Muscle layer of duodenum (tissue), 2 donors: ENCODE data around the gene CSNK1A1.
"Not testable (repeated sequence)": the region's sequence is repeated elsewhere in the genome, so short reads cannot be mapped to it uniquely, and the experiment has no call there.

Source experiments
- H3K27ac ChIP-seq: one replicate; pipeline ENCODE4 v1.7.0; 2013; ENCODE audit warnings: mild to moderate bottlenecking, low read length
- H3K27me3 ChIP-seq: one replicate; pipeline ENCODE4 v1.7.0; 2013; ENCODE audit warnings: low read depth, mild to moderate bottlenecking, control low read depth, low read length
- H3K36me3 ChIP-seq, 2 donors: one replicate each; pipeline ENCODE4 v1.7.0; 2013; ENCODE audit warnings: low read length in 2 of 2, control low read depth in 1 of 2, mild to moderate bottlenecking in 1 of 2; ENCODE audit not compliant: insufficient read depth in 2 of 2, control insufficient read depth in 1 of 2
- H3K4me1 ChIP-seq, 2 donors: one replicate each; pipeline ENCODE4 v1.7.0; 2013; ENCODE audit warnings: low read length in 2 of 2, mild to moderate bottlenecking in 2 of 2, control low read depth in 1 of 2, moderate library complexity in 1 of 2; ENCODE audit not compliant: insufficient read depth in 2 of 2, control insufficient read depth in 1 of 2
- H3K4me3 ChIP-seq, 2 donors: one replicate each; pipeline ENCODE4 v1.7.0; 2013; ENCODE audit warnings: low read length in 2 of 2, low read depth in 1 of 2, mild to moderate bottlenecking in 1 of 2
- H3K9me3 ChIP-seq, 2 donors: one replicate each; pipeline ENCODE4 v1.7.0; 2013; ENCODE audit warnings: low read length in 2 of 2, control low read depth in 1 of 2, mild to moderate bottlenecking in 1 of 2; ENCODE audit not compliant: control insufficient read depth in 1 of 2
- donor health status: healthy.

The CSNK1A1 gene

DNA sequence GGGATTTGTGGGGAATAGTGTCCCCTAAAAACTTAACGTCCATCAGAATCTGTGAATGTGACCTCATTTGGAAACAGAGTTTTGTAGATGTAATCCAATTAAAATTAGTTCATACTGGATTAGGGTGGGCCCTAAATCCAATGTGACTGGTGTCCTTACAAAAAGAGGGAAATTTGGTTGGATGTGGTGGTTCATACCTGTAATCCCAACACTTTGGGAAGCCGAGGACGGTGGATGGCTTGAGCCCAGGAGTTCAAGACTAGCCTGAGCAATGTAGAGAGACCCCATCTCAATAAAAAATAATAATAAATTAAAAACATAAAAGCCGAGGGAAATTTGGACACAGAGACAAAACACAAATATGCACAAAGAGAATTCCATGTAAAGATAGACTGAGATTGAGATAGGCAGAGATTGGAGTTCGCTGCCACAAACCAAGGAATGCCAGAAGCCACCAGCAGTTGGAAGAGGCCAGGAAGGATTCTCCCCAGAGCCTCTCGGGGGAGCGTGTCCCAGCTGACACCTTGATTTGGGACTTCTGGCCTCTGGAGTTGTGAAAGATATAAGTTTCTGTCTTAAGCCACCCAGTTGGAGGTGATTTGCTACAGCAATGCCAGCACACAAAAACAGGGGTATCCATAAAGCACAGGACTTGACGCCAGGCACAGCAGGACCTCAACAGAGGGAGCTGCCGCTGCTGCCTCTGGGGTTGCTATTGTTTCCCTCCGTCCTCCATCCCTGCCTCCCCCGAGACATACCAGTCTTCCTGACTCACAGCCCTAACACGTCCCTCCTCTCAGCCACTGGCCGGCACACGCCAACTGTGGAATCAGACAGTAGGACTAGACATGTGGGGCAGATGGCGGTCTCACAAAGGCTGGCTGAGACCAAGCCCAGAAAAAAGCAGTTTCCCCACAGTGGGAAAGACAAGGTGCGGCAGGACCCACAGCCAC is 98.3 kb downstream of the CSNK1A1 start:
- Histone ChIP-seq H3K4me3 (peak overlapping the region in 1 of 2 donors; percentile 33), H3K4me1 (peaks cover 39 to 54% of the 10 kb centered on the region in 2 donors), H3K9me3 (no peaks in the 10 kb centered on the region)

DNA sequence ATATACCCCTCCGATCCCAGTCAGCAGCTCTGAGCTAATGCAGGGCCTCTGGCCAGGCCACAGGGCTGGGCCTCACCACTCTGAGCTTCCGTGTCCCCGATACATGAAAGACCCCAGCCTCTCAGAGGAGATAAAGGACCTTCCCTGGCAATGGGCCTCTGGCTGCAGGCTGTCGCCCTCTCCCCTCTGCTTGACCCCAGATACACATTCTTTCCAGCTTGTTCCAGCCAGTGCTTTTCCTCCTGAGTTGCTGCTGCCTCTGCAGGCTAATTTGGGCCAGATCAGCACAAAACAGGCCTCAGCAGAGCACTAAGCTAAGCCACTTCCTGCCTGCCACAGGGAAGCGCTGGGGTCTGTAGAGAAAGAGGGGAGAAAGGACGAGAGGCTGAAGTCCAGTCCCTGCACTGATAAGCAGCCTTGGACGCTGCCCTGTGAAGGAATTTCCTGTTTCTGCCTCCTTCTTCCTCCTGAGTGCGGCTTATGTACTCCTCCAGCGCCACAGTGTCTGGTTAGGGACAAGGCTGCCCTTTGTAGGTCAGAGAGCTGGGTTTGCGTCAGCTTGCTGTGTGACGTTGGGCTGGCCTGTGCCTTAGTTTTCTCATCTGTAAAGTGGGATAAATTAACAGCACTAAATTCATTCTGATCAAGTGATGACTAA is 99.1 kb downstream of the CSNK1A1 start:
- Histone ChIP-seq H3K9me3 (no peaks in the 10 kb centered on the region), H3K27ac (peak overlapping the region; percentile 87), H3K27me3 (no peaks in the 10 kb centered on the region), H3K4me1 (peaks cover 39 to 54% of the 10 kb centered on the region in 2 donors), H3K4me3 (no peak overlapping the region), H3K36me3 (no peaks in the 10 kb centered on the region)

More for the DNA sequence above, 98.3 kb downstream of the CSNK1A1 start:
- Histone ChIP-seq H3K27ac (peak overlapping the region; percentile 87), H3K27me3 (no peaks in the 10 kb centered on the region), H3K36me3 (no peaks in the 10 kb centered on the region)

DNA sequence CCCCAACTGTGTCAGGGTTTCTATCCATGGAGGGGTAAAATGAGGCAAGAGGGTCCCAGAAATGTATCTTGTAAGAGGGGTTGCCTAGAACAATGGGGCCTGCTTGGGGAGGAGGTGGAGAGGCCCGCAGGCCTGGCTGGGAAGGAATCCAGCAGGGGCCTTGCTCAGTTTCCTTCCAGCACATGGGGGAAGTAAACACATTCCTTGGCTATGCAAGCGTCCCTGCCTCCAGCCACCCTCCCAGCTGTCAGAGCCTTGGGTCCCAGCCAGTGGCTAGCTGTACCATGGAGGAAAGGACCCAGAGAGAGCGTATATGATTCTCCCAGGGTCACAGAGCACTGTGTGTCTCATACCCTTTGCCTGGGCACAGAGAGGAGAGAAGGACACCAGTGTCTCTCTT is 101.0 kb downstream of the CSNK1A1 start:
- Histone ChIP-seq H3K36me3 (no peaks in the 10 kb centered on the region), H3K27me3 (no peaks in the 10 kb centered on the region), H3K4me1 (peaks cover 39 to 46% of the 10 kb centered on the region in 2 donors), H3K27ac (peak overlapping the region; percentile 83), H3K4me3 (no peak overlapping the region), H3K9me3 (no peaks in the 10 kb centered on the region)

DNA sequence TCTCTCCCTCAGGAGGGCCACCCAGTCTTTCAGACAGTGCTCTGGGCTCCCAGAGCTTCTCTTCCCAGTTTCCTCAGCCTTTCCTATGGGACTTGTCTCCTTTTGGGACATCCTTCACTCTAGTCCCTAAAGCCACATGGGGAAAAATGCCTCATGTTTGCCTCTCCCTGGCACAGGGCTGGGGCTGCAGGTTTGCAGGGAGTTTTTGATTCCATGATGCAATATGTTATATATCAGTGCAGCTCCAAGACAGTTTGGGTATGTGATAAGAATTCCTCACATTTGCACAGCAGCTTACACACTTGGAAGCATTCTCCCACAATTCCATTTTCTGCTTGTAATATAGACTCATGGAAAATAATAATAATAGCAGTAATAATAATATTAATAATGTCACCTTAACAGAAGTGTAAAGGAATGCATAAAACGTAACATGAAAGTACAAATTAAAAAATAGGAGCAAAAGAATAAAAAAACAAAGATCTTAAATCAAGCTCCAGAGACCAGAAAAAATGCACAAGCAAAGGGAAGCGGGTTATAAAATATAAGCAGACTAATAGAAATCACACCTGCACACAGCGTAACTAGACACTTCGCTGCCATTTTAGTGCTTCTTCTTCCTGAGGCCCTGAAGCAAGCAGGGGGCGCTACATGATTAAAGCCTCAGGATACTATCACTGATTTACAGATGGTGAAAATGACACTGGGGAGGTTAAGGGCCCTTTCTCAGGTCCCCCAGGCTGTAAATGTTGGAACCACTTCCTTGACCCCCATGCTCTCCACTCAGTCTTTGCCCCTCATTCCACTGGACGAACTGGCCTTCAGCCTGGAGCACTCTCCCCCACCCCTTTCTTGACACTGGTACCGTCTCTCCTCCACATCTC is 102.2 kb downstream of the CSNK1A1 start:
- no peaks in the 10 kb centered on the region for H3K9me3 ChIP-seq
- peak overlapping the region; percentile 83 for H3K27ac ChIP-seq
- no peaks in the 10 kb centered on the region for H3K27me3 ChIP-seq
- H3K4me3 ChIP-seq, result no peak overlapping the region
- peaks cover 39 to 46% of the 10 kb centered on the region in 2 donors for H3K4me1 ChIP-seq
- H3K36me3 ChIP-seq, result no peaks in the 10 kb centered on the region

DNA sequence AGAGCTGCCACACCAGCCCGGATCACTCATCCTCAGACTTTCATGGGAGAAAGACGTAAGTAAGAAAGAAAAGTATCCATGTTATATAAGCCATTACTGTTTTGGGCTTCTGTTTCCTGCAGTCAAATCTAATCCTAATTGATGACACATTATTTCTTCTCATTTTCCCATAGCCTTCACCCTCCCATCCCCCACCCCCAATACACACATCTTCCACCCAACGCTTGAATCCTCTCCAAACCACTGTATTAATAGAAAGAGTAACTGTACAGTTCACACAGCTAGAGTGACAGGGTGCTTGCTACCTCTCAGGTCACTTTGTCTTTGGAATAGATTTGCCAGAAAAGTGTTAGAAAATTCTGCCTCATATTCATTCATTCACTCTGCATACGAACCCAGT is 102.8 kb downstream of the CSNK1A1 start:
- Histone ChIP-seq H3K9me3 (no peaks in the 10 kb centered on the region), H3K27me3 (no peaks in the 10 kb centered on the region), H3K4me3 (no peak overlapping the region), H3K27ac (peak overlapping the region; percentile 20), H3K36me3 (no peaks in the 10 kb centered on the region), H3K4me1 (peaks cover 32 to 43% of the 10 kb centered on the region in 2 donors)

DNA sequence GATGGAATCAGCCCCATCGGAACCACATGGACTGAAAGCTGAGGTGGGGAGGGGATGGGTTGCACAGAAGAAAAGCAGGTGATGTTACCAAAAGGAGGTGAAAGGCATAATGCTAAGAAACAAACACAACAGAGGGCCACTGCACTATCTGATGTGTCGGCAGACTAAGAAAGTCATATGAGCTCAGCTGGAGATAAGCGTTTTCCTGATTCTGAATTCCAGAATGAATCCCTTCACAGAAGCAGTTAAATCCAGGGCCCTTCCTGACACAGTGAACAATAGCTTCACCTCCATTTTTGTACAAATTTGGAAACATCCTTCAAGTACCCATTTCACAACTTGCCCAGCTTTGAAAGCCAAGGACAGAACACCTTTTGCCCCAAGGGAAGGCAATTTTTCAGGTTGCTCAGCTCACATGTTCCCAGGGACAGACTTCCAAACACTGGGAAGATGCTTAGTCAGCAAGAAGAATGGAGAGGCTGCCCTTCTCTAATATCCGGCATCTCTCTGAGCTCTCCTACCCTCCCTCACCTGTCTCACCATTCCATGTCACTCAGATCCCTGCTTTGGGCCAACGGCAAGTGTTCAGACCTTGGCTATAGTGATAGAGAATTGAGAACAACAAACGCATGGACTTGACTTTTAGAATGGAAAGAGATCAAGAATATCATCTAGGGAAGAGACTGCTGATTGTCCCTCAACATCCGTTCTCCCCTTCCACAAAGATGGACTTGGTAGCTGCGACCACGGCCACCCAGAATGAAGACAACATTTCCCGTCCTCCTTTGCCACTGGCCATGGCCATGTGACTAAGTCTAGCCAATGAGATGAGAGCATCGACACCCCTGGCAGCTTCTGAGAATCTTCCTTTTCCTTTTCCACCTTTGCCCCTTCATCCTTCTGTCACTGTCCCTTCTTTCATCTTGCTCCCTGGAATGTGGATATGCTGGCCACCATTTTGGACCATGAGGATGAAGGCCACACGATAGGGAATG is 103.6 kb downstream of the CSNK1A1 start:
- Histone ChIP-seq H3K27ac (peak overlapping the region; percentile 20), H3K36me3 (no peaks in the 10 kb centered on the region), H3K4me1 (peaks cover 27 to 42% of the 10 kb centered on the region in 2 donors)

DNA sequence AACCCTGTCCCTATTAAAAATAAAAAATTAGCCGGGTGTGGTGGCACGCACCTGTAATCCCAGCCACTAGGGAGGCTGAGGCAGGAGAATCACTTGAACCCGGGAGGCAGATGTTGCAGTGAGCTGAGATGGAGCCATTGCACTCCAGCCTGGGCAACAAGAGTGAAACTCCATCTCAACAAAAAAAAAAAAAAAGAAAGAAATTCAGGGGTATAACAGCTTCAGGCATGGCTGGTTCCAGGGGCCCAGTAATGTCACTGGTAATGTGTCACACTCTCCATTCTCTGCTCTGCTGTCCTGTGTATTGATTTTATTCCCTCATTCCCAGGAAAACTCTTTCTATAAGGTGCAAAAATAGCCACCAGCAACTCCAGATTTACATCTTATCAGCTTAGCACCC is 104.4 kb downstream of the CSNK1A1 start:
- Histone ChIP-seq H3K4me1 (peaks cover 24 to 38% of the 10 kb centered on the region in 2 donors), H3K27ac (peak overlapping the region; percentile 20)
- H3K9me3 ChIP-seq, H3K27me3 ChIP-seq, H3K4me3 ChIP-seq, H3K36me3 ChIP-seq: not testable (repeated sequence)

More for the DNA sequence above, 103.6 kb downstream of the CSNK1A1 start:
- no peaks in the 10 kb centered on the region for H3K9me3 ChIP-seq
- H3K27me3 ChIP-seq, result no peaks in the 10 kb centered on the region
- no peak overlapping the region for H3K4me3 ChIP-seq

DNA sequence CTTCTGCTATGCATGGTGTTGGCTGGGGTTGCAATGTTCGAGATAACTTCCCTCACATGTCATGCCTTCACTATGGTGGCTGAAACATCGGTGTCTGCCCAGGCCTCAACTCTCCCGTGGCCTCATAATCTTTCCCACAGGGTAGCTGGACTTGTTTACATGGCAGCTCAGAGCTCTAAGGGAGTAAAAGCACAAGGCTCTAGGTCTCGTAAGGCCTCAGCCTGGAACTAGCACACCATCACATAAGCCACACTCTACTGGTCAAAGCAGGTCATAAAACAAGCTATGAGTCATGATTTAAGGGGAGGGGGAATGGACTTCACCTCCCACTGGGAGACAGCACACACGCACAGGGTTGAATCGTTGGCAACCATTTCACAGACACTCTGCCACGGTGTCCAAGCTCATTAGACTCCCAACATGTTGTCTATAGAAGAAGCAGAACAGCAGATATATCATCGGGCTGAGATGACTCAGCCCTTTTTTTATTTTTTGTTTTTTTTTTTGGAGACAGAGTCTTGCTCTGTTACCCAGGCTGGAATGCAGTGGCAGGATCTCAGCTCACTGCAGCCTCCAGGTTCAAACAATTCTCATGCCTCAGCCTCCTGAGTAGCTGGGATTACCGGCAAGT is 105.4 kb downstream of the CSNK1A1 start:
- Histone ChIP-seq H3K27me3 (no peaks in the 10 kb centered on the region), H3K36me3 (no peaks in the 10 kb centered on the region), H3K4me1 (peaks cover 18 to 29% of the 10 kb centered on the region in 2 donors), H3K4me3 (no peak overlapping the region), H3K27ac (peak overlapping the region; percentile 88), H3K9me3 (no peaks in the 10 kb centered on the region)

DNA sequence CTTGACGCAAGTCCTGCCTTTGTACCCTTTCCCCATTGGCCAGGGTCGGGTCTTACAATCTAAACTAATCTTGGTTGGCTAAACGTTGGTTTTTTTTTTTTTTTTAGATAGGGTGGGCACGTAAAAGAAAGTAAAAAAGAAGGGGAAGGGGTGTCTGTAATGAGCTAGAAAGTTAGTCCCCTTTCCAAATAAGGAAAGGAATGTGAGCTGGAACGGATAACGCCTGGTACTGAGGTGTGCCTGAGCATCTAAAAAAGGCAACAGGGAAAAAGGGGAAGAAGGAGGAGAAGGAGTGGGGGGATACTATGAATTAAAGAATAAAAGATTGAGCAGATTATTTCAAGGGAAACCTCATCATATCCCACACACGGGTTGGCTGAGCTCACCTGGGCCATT is 105.9 kb downstream of the CSNK1A1 start:
- H3K4me3 ChIP-seq, result no peak overlapping the region
- H3K36me3 ChIP-seq, result no peaks in the 10 kb centered on the region
- H3K27ac ChIP-seq, result peak overlapping the region; percentile 88
- H3K4me1 ChIP-seq, result peaks cover 13 to 24% of the 10 kb centered on the region in 2 donors
- H3K9me3 ChIP-seq, result no peaks in the 10 kb centered on the region
- no peaks in the 10 kb centered on the region for H3K27me3 ChIP-seq

DNA sequence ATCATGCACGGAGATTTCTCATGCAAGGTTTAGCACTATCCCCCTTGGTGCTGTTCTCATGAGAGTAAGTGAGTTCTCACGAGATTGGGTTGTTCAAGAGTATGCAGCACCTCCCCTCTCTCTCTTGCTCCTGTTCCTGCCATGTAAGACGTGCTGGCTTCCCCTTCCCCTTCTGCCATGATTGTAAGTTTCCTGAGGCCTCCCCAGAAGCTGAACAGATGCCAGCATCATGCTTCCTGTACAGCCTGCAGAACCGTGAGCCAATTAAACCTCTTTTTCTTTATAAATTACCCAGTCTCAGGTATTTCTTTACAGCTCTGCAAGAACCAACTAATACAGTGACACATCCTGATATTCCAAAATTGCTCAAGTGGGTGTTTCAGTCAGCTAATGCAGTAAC is 106.8 kb downstream of the CSNK1A1 start:
- not testable (repeated sequence) for H3K27ac ChIP-seq, H3K36me3 ChIP-seq, H3K9me3 ChIP-seq, H3K27me3 ChIP-seq, H3K4me3 ChIP-seq
- peaks cover 4 to 15% of the 10 kb centered on the region in 2 donors for H3K4me1 ChIP-seq
